K562 (cell line): ENCODE measurements around the gene DND1. TPM values are rescaled to one million over a fixed set of nuclear protein-coding genes. Genes with fewer than 3 reads are reported as not detected.
A peak's percentile ranks its signal among the peaks of the same experiment; 100 is the strongest.

ENCODE experiments used
- ADNP ChIP-seq: fragments of 200-800 bp; sonication (Bioruptor generic); IDR thresholded peaks from 2 replicates; pipeline ENCODE4 v1.6.1; 2016; ENCODE audit warnings: missing genetic modification characterization, missing compliant biosample characterization
- BRCA1 ChIP-seq, 2 experiments: fragments of 450-650 bp in 1 of 2; sonication (generic) in 1 of 2; formaldehyde crosslinking in 1 of 2; IDR thresholded peaks; 2 replicates each; pipeline versions ENCODE4 v1.5.0 to v1.6.1; 2017 to 2020; ENCODE audit warnings: mild to moderate bottlenecking in 1 of 2, missing genetic modification reagents in 1 of 2
- DPF2 ChIP-seq: fragments of 450-650 bp; IDR thresholded peaks from 2 replicates; pipeline ENCODE4 v1.6.1; 2016
- KDM1A ChIP-seq, 2 experiments: fragments of 450-650 bp; IDR thresholded peaks; 2 replicates each; pipeline ENCODE4 v1.6.1; 2016; ENCODE audit warnings: mild to moderate bottlenecking in 2 of 2
- KDM5B ChIP-seq: fragments of 200-600 bp; sonication (generic); IDR thresholded peaks from 2 replicates; pipeline ENCODE4 v1.6.1; 2012; ENCODE audit warnings: low read depth, mild to moderate bottlenecking, moderate library complexity, low read length, control low read depth, inconsistent platforms; ENCODE audit not compliant: insufficient replicate concordance
- LCOR ChIP-seq: sonication (generic); formaldehyde crosslinking; IDR thresholded peaks from 2 replicates; pipeline ENCODE4 v1.8.0; 2022; ENCODE audit warnings: mild to moderate bottlenecking, missing genetic modification reagents
- NCOA1 ChIP-seq: fragments of 450-650 bp; IDR thresholded peaks from 2 replicates; pipeline ENCODE4 v1.6.1; 2016; ENCODE audit warnings: low read depth
- NRF1 ChIP-seq, 2 experiments: fragments of 450-650 bp; IDR thresholded peaks in 1 of 2; conservative IDR thresholded peaks in 1 of 2; 2 replicates each; pipeline ENCODE4 v1.6.1; 2014; ENCODE audit warnings: mild to moderate bottlenecking in 2 of 2
- NUFIP1 ChIP-seq: fragments of 450-650 bp; IDR thresholded peaks from 2 replicates; pipeline ENCODE4 v1.6.1; 2018; ENCODE audit not compliant: partially characterized antibody
- POLR2A ChIP-seq: fragments of 450-650 bp; conservative IDR thresholded peaks from 2 replicates; pipeline ENCODE4 v1.6.1; 2016
- SIN3A ChIP-seq, 2 experiments: fragments of 150-350 bp in 1 of 2; IDR thresholded peaks; 2 replicates each; pipeline ENCODE4 v1.6.1; 2011 to 2016; ENCODE audit warnings: borderline replicate concordance in 2 of 2, low read depth in 2 of 2, low read length in 2 of 2, mild to moderate bottlenecking in 2 of 2, moderate library complexity in 2 of 2; ENCODE audit not compliant: control insufficient read depth in 1 of 2
- SMAD2 ChIP-seq: fragments of 150-350 bp; IDR thresholded peaks from 2 replicates; pipeline ENCODE4 v1.6.1; 2014; ENCODE audit warnings: low read depth, mild to moderate bottlenecking, low read length
- SMAD3 ChIP-seq: fragments of 450-650 bp; formaldehyde crosslinking; conservative IDR thresholded peaks from 2 replicates; pipeline ENCODE4 v1.4.0; 2020; ENCODE audit warnings: mild to moderate bottlenecking
- TAF9B ChIP-seq: fragments of 450-650 bp; IDR thresholded peaks from 2 replicates; pipeline ENCODE4 v1.6.1; 2018; ENCODE audit warnings: mild to moderate bottlenecking; ENCODE audit not compliant: partially characterized antibody
- TEAD1 ChIP-seq, 2 experiments: fragments of 450-650 bp in 1 of 2; sonication (generic) in 1 of 2; formaldehyde crosslinking; IDR thresholded peaks; 2 replicates each; pipeline versions ENCODE4 v1.4.0 to v1.8.0; 2020 to 2022; ENCODE audit warnings: mild to moderate bottlenecking in 2 of 2, missing genetic modification reagents in 1 of 2
- ZNF134 ChIP-seq: fragments of 250-450 bp; sonication (Bioruptor Pico); conservative IDR thresholded peaks from 2 replicates; pipeline ENCODE4 v1.4.0; 2020
- ZNF274 ChIP-seq: IDR thresholded peaks from 2 replicates; pipeline ENCODE4 v1.6.1; 2011; ENCODE audit warnings: low read depth, mild to moderate bottlenecking, low read length, moderate library complexity, borderline replicate concordance
- ZNF766 ChIP-seq: fragments of 200-800 bp; sonication (Bioruptor generic); conservative IDR thresholded peaks from 2 replicates; pipeline ENCODE4 v1.6.1; 2016; ENCODE audit warnings: missing genetic modification characterization, missing compliant biosample characterization
- polyA plus RNA-seq, 8 experiments: library from polyadenylated mRNA; depleted of rRNA in 4 of 8; stranded (reverse) in 5 of 8; unstranded in 3 of 8; fragments of >200 nt; fragmentation: Nextera tagmentation in 2 of 8; fragmentation: Illumina TruSeq in 1 of 8; extraction: Ambion mirVana in 2 of 8; extraction: Trizol in 1 of 8; gene quantifications; 2 replicates each; pipeline versions ENCODE4 v1.2.1 to v1.2.3, GENCODE V29; 2011 to 2014; ENCODE audit warnings: inconsistent platforms in 1 of 8, missing spikeins in 1 of 8
- total RNA-seq, 7 experiments: library from RNA; depleted of rRNA in 6 of 7; stranded (reverse); fragments of >200 nt in 6 of 7; fragmentation: Illumina TruSeq in 2 of 7; extraction: Trizol in 2 of 7; gene quantifications; 2 replicates each; pipeline versions ENCODE4 v1.2.1 to v1.2.3, GENCODE V29; 2011 to 2021; ENCODE audit warnings: low replicate concordance in 1 of 7
- TF ChIP-seq, protein P1 (sequence below), 2 experiments: fragments of 450-650 bp in 1 of 2; sonication (generic) in 1 of 2; formaldehyde crosslinking in 1 of 2; IDR thresholded peaks in 1 of 2; conservative IDR thresholded peaks in 1 of 2; 2 replicates each; pipeline versions ENCODE4 v1.6.1 to v1.8.1; 2016 to 2023; ENCODE audit warnings: mild to moderate bottlenecking in 2 of 2, moderate library complexity in 2 of 2, inconsistent platforms in 1 of 2, missing genetic modification reagents in 1 of 2
- TF ChIP-seq, protein P2 (sequence below): fragments of 450-650 bp; IDR thresholded peaks from 2 replicates; pipeline ENCODE4 v1.6.1; 2017; ENCODE audit warnings: antibody characterized with exemption, mild to moderate bottlenecking
- TF ChIP-seq, protein P3 (sequence below): fragments of 250-450 bp; sonication (Bioruptor Pico); IDR thresholded peaks from 2 replicates; pipeline ENCODE4 v1.8.0; 2022; ENCODE audit warnings: inconsistent platforms

The DND1 gene
- total and polyA plus RNA-seq, 9 of the 15 experiments (the other 6 are each of a cell fraction or from before 2014, with no cell fraction given): 0.37 to 2.0 (median 0.90) TPM; not detected in 3

DNA sequence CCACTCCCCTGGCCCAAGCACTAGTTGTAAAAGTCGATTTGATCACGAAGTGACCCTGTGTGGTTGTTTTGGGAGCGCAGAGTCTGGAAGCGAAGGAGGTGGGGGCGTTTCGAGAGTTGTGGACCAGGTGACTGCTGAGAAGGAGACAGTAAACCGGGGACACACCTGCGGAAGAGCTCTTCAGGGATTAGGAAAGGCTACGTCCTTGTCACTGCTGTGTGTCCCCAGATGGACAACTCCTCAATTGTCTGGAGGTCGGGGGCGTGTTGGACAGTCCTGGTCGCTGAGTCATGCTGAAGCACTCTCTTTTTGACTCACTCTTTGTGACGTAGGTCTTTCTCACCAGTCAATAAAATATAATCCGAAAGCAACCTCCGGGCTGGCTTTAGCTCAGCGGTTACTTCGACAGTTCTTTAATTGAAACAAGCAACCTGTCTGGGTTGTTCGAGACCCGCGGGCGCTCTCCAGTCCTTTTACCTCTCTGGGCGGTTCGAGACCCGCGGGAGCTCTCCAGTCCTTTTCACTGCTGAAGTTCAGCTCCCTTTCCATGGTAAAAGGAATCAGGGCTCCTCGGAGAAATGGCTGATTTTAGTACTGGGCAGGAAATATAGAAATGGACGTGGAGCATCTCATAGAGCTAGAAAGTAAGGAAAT is 37.6 kb upstream of the DND1 start (continued):
- TF ChIP-seq ADNP (peak; percentile 78; the same call in 1 of the 2 replicates), SMAD3 (CRISPR knock-in tag) (0 out of 2 replicates have a peak, but pooled peaks have one; percentile 29), DPF2 (peak; percentile 89), ZNF766 (CRISPR knock-in tag) (peak; percentile 78), SMAD2 (no peak), BRCA1 (IDR thresholded peaks at IDR 0.05) (no peak), BRCA1 (CRISPR knock-in tag; IDR thresholded peaks at IDR 0.05) (no peak), KDM5B (peak; percentile 71), LCOR (peak; percentile 76; the same call in 1 of the 2 replicates), TAF9B (peak; percentile 80), KDM1A (IDR thresholded peaks at IDR 0.05) (peak in 1 of 2 experiments; percentile 66; a peak in 3 of 4 replicates), NRF1 (conservative IDR thresholded peaks at IDR 0.05 in 1 of 2, IDR thresholded peaks at IDR 0.05 in 1 of 2) (peak in 1 of 2 experiments; percentile 7; a peak in 1 of 4 replicates), TEAD1 (CRISPR knock-in tag; IDR thresholded peaks at IDR 0.05) (0 out of 4 replicates have a peak, but pooled peaks of 1 of the 2 experiments have one; percentile 29), ZNF274 (no peak), SIN3A (IDR thresholded peaks at IDR 0.05; ENCODE audit: borderline replicate concordance in 2 of 2, control insufficient read depth in 1 of 2, low read depth in 2 of 2, low read length in 2 of 2) (peak; percentile 27 to 73; a peak in 3 of 4 replicates), NCOA1 (0 out of 2 replicates have a peak, but pooled peaks have one; percentile 23), ZNF134 (CRISPR knock-in tag) (no peak), NUFIP1 (peak; percentile 67), POLR2A (peak; percentile 75)
- TF ChIP-seq, protein P1, sequence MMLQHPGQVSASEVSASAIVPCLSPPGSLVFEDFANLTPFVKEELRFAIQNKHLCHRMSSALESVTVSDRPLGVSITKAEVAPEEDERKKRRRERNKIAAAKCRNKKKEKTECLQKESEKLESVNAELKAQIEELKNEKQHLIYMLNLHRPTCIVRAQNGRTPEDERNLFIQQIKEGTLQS (IDR thresholded peaks at IDR 0.05): peak; percentile 95
- TF ChIP-seq, protein P1 (CRISPR knock-in tag; conservative IDR thresholded peaks at IDR 0.05): peak; percentile 96
- TF ChIP-seq, protein P2, sequence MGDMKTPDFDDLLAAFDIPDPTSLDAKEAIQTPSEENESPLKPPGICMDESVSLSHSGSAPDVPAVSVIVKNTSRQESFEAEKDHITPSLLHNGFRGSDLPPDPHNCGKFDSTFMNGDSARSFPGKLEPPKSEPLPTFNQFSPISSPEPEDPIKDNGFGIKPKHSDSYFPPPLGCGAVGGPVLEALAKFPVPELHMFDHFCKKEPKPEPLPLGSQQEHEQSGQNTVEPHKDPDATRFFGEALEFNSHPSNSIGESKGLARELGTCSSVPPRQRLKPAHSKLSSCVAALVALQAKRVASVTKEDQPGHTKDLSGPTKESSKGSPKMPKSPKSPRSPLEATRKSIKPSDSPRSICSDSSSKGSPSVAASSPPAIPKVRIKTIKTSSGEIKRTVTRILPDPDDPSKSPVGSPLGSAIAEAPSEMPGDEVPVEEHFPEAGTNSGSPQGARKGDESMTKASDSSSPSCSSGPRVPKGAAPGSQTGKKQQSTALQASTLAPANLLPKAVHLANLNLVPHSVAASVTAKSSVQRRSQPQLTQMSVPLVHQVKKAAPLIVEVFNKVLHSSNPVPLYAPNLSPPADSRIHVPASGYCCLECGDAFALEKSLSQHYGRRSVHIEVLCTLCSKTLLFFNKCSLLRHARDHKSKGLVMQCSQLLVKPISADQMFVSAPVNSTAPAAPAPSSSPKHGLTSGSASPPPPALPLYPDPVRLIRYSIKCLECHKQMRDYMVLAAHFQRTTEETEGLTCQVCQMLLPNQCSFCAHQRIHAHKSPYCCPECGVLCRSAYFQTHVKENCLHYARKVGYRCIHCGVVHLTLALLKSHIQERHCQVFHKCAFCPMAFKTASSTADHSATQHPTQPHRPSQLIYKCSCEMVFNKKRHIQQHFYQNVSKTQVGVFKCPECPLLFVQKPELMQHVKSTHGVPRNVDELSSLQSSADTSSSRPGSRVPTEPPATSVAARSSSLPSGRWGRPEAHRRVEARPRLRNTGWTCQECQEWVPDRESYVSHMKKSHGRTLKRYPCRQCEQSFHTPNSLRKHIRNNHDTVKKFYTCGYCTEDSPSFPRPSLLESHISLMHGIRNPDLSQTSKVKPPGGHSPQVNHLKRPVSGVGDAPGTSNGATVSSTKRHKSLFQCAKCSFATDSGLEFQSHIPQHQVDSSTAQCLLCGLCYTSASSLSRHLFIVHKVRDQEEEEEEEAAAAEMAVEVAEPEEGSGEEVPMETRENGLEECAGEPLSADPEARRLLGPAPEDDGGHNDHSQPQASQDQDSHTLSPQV: peak; percentile 91
- TF ChIP-seq, protein P3, sequence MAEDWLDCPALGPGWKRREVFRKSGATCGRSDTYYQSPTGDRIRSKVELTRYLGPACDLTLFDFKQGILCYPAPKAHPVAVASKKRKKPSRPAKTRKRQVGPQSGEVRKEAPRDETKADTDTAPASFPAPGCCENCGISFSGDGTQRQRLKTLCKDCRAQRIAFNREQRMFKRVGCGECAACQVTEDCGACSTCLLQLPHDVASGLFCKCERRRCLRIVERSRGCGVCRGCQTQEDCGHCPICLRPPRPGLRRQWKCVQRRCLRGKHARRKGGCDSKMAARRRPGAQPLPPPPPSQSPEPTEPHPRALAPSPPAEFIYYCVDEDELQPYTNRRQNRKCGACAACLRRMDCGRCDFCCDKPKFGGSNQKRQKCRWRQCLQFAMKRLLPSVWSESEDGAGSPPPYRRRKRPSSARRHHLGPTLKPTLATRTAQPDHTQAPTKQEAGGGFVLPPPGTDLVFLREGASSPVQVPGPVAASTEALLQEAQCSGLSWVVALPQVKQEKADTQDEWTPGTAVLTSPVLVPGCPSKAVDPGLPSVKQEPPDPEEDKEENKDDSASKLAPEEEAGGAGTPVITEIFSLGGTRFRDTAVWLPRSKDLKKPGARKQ: no peak
